GM18861 (cell line): ENCODE measurements around the gene IGSF23.

ENCODE experiments used
- ATAC-seq: cut with Tn5 transposase; IDR thresholded peaks from one replicate; pipeline ENCODE4 v1.9.1; 2021; ENCODE audit not compliant: unreplicated experiment

IGSF23 gene

DNA sequence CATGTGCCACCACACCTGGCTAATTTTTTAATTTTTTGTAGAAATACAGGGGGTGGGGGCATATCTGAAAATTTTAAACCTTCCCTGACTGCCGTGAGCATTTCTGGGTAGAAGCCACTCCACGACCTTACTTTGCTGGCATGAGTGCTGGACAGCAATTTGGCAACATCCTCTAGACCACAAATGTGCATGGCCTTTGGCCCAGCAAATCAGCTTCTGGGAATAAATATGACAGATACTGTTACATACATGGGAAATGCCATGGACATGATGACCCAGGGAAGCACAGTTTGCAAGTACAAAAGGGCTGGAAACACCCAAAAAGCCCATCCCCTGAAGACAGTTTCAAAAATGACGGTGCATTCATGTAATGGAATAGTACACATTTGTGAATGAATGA is 27.2 kb downstream of the IGSF23 start:
- no peak for ATAC-seq

DNA sequence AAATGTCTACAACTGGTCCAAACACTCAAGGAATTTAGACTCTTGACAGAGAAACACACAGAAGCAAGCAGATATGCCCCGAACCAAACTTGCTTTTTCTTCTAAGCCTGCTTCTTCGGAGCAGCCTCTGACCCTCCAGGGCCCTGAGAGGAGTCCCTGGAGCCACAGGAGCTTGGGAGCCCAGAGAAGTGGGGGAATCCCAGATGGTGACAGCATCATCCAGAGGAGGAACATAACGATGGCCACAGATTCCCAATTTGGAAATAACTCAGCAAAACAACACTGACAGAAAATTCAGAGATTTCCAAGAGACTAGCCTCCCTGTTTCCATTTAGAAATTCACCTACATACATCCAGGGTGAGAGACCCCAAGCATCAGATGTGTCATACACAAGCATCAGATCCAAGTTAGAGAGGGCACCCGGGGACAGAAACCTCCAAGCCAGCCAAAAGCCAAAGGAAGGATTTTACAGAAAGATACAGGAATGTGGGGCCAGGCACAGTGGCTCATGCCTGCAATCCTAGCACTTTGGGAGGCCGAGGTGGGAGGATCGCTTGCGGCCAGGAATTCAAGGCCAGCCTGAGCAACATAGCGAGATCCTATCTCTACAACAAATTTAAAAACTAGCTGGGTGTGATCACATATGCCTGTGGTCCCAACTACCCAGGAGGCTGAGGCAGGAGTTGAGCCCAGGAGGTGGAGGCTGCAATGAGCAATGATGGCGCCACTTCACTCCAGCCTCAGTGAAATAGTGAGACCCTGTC is 28.3 kb downstream of the IGSF23 start:
- no peak for ATAC-seq

DNA sequence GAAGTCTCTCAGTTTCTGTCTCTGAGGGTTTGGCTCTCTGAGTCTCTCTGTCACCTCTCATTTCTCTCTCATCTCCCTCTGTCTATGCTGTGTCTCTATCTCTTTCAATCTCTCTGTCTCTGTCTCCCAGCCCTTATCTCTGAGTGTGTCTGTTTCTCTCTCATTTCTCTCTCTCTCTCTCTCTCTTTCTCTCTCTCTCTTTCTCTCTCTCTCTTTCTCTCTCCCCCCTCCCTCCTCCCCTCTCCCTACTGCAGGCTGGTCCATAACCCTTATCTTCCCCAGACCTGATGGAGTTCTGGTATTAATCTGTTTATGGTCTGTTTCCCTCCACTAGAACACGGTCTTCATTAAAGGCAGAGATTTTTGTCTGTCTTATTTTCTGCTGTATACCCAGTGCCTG is 29.0 kb downstream of the IGSF23 start:
- no peak for ATAC-seq

DNA sequence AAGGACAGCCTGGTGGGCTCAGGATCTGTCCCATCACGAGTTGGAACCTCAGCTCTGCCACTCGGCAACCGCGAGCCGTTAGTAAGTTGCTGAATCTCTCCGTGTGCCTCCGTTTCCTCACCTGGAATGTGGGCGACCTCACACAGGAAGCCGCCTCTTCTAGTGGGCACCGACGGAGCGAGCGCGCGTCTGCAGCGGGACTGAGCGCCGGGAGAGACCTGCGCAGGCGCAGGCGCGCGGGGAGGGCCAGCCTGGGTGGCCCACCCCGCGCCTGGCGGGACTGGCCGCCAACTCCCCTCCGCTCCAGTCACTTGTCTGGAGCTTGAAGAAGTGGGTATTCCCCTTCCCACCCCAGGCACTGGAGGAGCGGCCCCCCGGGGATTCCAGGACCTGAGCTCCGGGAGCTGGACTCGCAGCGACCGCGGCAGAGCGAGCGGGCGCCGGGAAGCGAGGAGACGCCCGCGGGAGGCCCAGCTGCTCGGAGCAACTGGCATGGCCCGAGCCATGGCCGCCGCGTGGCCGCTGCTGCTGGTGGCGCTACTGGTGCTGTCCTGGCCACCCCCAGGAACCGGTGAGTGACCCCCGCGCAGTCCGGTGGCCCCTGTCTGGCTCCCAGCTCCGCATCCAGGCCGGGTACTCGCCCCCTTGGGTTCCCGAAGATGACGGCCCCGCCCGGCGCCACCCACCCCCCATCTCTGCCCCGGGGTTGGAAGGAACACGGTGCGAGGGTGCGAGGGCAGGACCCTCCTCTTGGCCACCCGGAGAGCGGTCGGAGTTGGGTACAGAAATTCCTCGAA is 30.4 kb downstream of the IGSF23 start, which contains the start of gene PVR:
Gene PVR (plus strand): TSS at position 306 of the 797 bp plus-strand sequence. CDS start 187 bp downstream, at position 493.
- no peak for ATAC-seq

DNA sequence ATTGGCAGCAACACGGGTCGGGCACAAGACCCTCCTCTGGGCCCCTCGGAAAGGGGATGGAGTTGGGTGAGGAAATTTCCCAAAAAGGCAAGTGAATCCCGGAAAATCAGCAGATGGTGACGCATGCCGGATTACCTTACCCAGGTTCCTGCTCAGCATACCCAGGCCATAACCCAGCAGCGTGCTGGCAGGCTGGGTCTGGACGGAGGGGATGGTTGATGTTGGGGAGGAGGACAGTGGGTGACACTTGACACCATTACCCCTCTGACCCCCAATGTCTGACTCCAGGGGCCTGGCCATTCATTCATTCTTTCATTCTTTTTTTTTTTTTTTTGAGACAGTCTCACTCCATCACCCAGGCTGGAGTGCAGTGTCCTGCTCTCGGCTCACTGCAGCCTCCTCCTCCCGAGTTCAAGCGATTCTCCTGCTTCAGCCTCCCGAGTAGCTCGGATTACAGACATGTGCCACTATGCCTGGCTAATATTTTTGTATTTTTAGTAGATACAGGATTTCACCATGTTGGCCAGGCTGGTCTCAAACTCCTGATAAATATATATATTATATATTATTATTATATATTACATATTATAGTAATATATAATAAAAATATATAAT is 31.1 kb downstream of the IGSF23 start:
- ATAC-seq, result no peak

DNA sequence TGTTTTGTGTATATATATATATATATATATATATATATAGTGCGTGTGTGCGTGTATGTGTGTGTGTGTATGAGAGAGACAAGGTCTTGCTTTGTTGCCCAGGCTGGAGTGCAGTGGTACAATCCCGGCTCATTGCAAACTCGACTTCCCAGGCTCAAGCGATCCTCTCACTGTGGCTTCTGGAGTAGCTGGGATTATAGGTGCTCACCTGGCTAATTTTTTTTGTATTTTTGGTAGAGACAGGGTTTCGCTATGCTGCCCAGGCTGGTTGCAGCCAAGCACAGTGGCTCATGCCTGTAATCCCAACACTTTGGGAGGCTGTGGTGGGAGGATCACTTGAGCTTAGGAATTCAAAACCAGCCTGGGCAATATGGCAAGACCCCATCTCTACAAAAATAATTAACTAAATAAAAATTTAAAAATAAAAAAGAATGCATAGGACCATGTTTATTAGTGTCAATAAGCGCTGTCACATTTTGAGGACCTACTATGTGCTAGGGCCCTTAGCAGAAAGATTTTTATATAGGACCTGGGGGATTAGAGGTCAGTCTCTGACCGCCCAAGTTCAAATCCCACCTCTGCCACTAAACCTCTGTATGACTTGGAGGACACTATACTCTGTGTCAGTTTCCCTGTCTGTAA is 32.2 kb downstream of the IGSF23 start:
- ATAC-seq, result no peak

DNA sequence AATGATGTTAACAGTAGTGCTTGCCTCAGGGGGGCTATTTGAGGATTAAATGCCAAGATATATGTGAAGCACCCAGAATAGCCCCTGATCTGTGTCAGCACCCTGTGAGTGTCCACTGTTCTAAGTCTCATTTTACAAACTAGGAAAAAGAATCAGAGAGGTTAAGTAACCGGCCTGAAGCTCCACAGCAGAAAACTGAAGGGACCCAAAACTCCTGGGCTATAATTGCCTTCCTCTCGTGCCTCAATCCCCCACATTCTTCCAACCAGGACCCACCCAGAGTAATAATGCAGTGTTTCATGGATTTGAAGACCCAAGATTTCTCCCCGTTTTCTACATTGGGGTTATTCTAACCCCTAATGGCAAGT is 32.7 kb downstream of the IGSF23 start:
- no peak for ATAC-seq

DNA sequence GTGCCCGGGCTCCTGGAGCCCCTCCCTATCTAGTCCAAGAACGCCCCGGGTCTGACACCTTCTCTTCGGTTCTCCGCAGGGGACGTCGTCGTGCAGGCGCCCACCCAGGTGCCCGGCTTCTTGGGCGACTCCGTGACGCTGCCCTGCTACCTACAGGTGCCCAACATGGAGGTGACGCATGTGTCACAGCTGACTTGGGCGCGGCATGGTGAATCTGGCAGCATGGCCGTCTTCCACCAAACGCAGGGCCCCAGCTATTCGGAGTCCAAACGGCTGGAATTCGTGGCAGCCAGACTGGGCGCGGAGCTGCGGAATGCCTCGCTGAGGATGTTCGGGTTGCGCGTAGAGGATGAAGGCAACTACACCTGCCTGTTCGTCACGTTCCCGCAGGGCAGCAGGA is 33.8 kb downstream of the IGSF23 start:
- ATAC-seq, result no peak

DNA sequence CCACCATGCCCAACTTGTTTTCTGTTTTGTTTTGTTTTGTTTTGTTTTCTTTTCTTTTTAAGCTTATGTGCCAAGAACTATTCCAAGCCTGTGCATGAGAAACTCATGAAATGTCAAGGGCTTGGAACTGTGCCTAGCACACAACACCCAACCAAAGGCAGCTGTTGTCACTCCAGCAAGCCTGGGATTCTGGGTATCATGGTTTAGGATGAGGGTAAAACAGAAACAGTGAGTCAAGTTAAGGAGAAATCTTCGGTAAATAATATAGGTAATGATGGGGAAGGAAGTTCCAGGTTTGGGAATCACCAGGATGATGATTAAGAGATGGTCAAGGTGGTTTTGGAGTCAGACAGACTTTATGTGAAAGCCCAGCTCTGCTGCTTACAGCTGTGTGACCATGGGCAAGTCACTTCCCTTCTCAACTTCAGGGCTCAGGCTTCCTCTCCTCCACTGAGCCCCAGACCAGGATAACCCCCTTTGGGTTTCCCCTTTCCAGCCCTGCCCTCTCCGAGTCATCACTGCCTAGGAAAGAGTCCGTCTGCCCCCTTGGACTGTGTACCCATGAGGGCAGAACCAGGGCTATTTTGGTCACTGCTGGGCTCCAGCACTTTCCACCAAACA is 35.4 kb downstream of the IGSF23 start:
- no peak for ATAC-seq

DNA sequence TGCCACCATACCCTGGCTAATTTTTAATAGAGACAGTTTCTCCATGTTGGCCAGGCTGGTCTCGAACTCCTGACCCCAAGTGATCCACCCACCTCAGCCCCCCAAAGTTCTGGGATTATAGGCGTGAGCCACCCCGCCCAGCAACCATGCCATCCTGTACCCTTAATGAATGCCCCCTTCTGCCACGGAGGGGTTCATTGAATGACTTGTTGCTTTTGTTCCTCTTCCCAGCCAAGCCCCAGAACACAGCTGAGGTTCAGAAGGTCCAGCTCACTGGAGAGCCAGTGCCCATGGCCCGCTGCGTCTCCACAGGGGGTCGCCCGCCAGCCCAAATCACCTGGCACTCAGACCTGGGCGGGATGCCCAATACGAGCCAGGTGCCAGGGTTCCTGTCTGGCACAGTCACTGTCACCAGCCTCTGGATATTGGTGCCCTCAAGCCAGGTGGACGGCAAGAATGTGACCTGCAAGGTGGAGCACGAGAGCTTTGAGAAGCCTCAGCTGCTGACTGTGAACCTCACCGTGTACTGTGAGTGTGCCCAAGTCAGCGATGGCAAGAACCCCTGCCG is 36.3 kb downstream of the IGSF23 start:
- ATAC-seq, result no peak

DNA sequence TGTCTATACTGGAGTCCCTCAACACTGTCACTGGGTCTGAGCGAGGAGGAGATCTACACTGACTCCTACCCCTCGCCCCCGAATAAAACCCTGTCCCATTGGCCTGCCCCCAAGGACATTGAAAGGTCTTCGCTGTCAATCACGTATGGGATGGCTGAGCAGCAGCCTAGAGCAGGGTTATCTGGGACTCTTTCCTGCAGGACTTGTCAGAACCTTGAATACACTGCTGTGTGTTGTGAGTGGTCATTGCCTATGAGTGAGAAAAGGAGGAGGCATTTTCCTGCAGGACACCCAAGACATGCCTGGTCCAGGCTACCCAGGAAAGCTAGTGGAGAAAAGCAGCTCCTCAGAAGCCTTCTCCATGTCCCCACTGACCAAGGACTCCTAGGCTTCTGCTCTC is 40.0 kb downstream of the IGSF23 start:
- ATAC-seq, result no peak

DNA sequence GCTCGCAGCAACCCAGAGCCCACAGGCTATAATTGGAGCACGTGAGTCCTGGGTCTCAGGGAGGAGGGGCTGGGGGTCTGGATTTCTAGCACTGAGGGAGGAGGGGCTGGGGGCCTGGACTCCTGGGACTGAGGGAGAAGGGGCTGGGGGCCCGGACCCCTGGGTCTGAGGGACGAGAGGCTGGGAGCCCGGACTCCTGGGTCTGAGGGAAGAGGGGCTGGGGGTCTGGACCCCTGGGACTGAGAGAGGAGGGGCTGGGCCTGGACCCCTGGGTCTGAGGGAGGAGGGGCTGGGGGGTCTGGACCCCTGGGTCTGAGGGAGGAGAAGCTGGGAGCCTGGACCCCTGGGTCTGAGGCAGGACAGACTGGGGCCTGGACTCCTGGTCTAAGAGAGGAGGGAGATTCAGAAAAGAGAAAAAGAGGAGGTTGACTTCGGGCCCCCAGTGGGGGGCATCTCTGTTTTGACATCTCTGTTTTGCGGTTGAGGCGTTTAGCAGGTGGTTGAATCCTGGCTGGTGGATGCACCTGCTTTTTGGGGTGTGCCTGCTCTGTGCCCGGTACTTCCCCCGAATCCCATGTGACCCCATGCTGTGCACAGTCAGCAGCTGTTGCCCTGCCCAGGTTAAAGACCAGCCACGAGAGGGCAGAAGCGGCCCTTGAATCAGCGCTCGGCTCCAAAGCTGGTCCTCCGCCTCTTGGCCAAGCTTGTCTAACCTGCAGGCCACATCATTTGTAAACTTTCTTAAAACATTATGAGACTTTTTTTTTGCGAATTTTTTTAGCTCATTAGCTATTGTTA is 40.8 kb downstream of the IGSF23 start:
- ATAC-seq, result peak; percentile 74

DNA sequence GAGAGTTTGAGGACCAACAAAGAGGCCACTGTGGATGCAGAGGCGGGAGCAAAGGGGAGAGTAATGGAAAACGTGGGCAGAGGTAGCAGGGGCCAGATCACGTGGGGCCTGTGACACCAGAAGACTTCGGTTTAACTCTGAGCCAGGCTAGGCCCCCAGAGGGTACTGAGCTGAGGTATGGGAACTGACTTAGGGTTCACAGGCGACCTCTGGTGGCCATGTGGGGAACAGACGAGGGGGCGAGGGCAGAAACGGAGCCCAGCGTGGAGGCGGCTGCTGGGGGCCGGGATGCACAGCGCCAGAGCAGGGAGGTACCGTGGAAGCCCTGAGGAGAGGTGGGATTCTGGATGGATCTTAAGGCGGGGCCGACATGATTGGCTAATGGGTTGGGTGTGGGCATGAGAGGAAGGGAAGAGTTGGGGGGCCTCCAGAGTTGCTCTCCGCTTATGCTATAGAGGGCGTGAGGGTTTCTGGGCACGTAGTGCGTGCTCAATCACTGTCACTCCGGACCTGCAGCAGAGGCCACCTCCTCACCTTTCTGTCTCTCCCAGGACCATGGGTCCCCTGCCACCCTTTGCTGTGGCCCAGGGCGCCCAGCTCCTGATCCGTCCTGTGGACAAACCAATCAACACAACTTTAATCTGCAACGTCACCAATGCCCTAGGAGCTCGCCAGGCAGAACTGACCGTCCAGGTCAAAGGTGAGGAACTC is 44.0 kb downstream of the IGSF23 start:
- no peak for ATAC-seq

DNA sequence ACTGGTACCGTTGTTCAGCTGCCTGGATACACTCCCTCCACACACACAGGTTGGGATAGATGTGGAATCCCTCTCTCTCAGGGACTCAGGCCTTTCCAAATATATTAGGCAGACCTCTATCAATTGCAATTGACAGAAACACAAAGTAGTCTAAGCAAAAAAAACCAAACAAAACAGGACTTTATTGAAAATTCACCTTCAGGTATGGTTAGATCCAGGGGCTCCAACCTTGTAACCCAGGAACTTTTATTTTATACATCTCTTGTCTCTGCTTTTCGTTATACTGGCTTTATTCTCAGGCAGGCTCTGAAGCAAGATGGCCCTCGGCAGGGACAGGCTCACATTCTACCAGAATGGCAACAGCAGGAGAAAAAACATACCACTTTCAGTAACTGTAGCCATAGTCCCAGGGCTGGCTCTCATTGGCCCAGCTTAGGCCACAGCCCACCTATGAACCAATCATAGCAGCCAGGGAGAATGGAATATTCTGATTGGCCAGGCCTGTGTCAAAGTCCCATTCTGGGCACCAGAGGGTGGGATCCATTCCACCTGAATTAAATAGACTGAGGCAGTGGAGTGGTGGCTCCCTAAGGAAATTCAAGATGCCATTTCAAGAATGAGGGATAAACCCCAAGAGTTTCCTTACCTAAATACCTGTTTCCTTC is 44.8 kb downstream of the IGSF23 start:
- ATAC-seq, result no peak

DNA sequence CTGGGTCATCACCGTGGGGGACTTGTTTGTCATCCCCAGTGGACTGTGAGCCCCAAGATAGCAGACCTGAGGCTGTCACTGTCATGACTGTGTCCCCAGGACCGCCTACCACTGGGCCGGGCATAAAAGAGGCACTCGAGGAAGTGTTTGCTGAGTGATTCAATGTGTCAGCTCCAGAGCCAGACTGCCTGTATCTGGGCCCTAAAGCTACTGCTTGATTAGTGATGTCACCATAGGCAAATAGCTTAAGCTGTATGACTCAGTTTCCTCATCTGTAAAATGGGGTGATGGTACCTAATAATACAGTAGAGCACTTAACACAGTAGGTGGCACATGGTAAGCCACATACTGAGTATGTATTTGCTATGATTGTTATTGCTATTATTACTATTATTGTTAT is 46.7 kb downstream of the IGSF23 start:
- ATAC-seq, result no peak

DNA sequence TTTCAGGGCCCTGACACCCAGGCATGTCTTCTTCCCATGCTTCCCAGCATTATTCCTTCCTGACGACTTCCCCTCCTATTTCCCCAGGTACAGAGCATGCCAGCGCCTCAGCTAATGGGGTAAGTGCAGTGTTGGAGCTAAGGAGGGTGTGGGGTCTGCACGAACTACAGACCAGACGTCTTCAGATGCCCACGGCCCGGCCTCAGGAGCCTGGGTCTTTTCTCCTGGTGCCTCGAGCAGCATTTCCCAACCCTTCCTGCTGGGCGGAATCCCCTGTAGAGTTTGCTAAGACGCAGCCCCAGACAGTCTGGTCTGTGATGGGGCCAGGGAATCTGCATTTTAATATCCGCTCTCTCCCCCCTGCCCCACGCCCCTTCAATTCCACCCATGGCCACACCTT is 47.8 kb downstream of the IGSF23 start:
- no peak for ATAC-seq

DNA sequence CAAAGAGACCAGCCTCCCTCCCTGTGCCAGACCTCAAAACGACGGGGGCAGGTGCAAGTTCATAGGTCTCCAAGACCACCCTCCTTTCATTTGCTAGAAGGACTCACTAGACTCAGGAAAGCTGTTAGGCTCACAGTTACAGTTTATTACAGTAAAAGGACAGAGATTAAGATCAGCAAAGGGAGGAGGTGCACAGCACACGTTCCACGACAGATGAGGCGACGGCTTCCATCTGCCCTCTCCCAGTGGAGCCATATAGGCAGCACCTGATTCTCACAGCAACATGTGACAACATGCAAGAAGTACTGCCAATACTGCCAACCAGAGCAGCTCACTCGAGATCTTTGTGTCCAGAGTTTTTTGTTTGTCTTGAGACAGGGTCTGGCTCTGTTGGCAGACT is 48.5 kb downstream of the IGSF23 start:
- no peak for ATAC-seq

DNA sequence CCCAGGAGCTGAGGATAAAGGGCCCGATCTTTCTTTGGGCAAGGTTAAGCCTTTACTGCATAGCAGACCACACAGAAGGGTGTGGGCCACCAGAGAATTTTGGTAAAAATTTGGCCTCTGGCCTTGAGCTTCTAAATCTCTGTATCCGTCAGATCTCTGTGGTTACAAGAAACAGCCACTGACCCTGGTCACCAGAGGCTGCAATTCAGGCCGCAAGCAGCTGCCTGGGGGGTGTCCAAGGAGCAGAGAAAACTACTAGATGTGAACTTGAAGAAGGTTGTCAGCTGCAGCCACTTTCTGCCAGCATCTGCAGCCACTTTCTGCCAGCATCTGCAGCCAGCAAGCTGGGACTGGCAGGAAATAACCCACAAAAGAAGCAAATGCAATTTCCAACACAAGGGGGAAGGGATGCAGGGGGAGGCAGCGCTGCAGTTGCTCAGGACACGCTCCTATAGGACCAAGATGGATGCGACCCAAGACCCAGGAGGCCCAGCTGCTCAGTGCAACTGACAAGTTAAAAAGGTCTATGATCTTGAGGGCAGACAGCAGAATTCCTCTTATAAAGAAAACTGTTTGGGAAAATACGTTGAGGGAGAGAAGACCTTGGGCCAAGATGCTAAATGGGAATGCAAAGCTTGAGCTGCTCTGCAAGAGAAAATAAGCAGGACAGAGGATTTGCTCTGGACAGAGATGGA is 49.5 kb downstream of the IGSF23 start:
- ATAC-seq, result no peak
